Panc1 (cell line): ENCODE measurements around the gene ACAT2. TPM values are rescaled to one million over a fixed set of nuclear protein-coding genes. Genes with fewer than 3 reads are reported as not detected.
"Not testable (repeated sequence)": the region's sequence is repeated elsewhere in the genome, so short reads cannot be mapped to it uniquely, and the experiment has no call there.

Experiments
- ATAC-seq: fragments of 200-7000 bp; cut with Tn5 transposase; 2 replicates; pipeline ENCODE4 v1.9.1; 2020; ENCODE audit warnings: mild to moderate bottlenecking, moderate library complexity
- Bru-seq: library from RNA; stranded (reverse); fragments of 400-500 nt; gene quantifications from one replicate; lab custom pipeline; 2021; lab: Mats Ljungman, UMichigan
- BruChase-seq, 2 experiments: library from RNA; stranded (reverse); fragments of 400-500 nt; gene quantifications; one replicate each; lab custom pipeline; 2021; lab: Mats Ljungman, UMichigan
- BruUV-seq: library from RNA; stranded (reverse); fragments of 400-500 nt; replicated peaks from 2 replicates; lab custom pipeline; 2021; lab: Mats Ljungman, UMichigan
- CTCF ChIA-PET: fragments of 300-600 bp; sonication (Branson Sonifier 250); formaldehyde crosslinking; loops from one replicate; lab custom pipeline; 2022; ENCODE audit warnings: antibody characterized with exemption; lab: Charles Lee
- POLR2A ChIA-PET: fragments of 300-600 bp; sonication (Branson Sonifier 250); formaldehyde crosslinking; loops from one replicate; lab custom pipeline; 2022; ENCODE audit warnings: antibody characterized with exemption; lab: Charles Lee
- DNase-seq: peaks from one replicate; pipeline ENCODE4 v3.0.0-alpha.2; 2010; ENCODE audit warnings: low read depth, low spot score
- H3K27ac ChIP-seq: 2 replicates; pipeline ENCODE4 v1.5.1; 2011; ENCODE audit warnings: mild to moderate bottlenecking, low read length, inconsistent platforms
- H3K27me3 ChIP-seq: fragments of 200-500 bp; sonication (Bioruptor generic); 2 replicates; pipeline ENCODE4 v1.6.0; 2014; ENCODE audit warnings: low read length, inconsistent platforms; ENCODE audit not compliant: control insufficient read depth, insufficient read depth
- H3K36me3 ChIP-seq: fragments of 200-500 bp; sonication (Bioruptor generic); 2 replicates; pipeline ENCODE4 v1.5.1; 2014; ENCODE audit warnings: inconsistent platforms, mild to moderate bottlenecking, low read length, moderate library complexity; ENCODE audit not compliant: control insufficient read depth, insufficient read depth
- H3K4me1 ChIP-seq: 2 replicates; pipeline ENCODE4 v1.5.1; 2011; ENCODE audit warnings: inconsistent platforms, mild to moderate bottlenecking, low read length, moderate library complexity; ENCODE audit not compliant: control insufficient read depth, insufficient read depth
- H3K4me3 ChIP-seq, 2 experiments: 2 replicates each; pipeline ENCODE4 v1.5.1; 2011 to 2012; ENCODE audit warnings: low read depth in 2 of 2, low read length in 2 of 2, mild to moderate bottlenecking in 2 of 2, inconsistent platforms in 1 of 2, moderate library complexity in 1 of 2
- H3K9me3 ChIP-seq: fragments of 200-500 bp; sonication (Bioruptor generic); 2 replicates; pipeline ENCODE4 v1.5.1; 2014; ENCODE audit warnings: low read depth, mild to moderate bottlenecking, inconsistent platforms, low read length, moderate library complexity; ENCODE audit not compliant: control insufficient read depth, insufficient read depth
- CTCF ChIP-seq: fragments of 450-650 bp; IDR thresholded peaks from 2 replicates; pipeline ENCODE4 v1.5.1; 2017; ENCODE audit warnings: mild to moderate bottlenecking
- POLR2AphosphoS5 ChIP-seq: IDR thresholded peaks from 2 replicates; pipeline ENCODE4 v1.6.1; 2012; ENCODE audit warnings: mild to moderate bottlenecking, low read depth, low read length, moderate library complexity
- REST ChIP-seq, 2 experiments: IDR thresholded peaks; 2 replicates each; pipeline ENCODE4 v1.6.1; 2011 to 2012; ENCODE audit warnings: low read depth in 2 of 2, control low read depth in 1 of 2, low read length in 1 of 2, mild to moderate bottlenecking in 1 of 2, moderate library complexity in 1 of 2; ENCODE audit not compliant: insufficient read depth in 1 of 2
- SIN3A ChIP-seq: IDR thresholded peaks from 2 replicates; pipeline ENCODE4 v1.6.1; 2012; ENCODE audit warnings: low read depth, mild to moderate bottlenecking, low read length, moderate library complexity, borderline replicate concordance; ENCODE audit not compliant: insufficient read depth
- in situ Hi-C: cut with HindIII; loops from 2 replicates; pipeline ENCODE4 v1.10.0; 2016; ENCODE audit warnings: low sequenced_read_pairs, low pct_unique_long_range_greater_than_20kb
- intact Hi-C: fragments of 100-400 bp; cut with micrococcal nuclease; formaldehyde crosslinking; loops from one replicate; pipeline ENCODE4 v1.10.0; 2022; ENCODE audit not compliant: unreplicated experiment
- long read RNA-seq: library from polyadenylated mRNA; unstranded; transcript quantifications from one replicate; pipeline ENCODE4 v2.0.0, GENCODE V29; 2021; ENCODE audit not compliant: unreplicated experiment
- polyA plus RNA-seq: library from polyadenylated mRNA; unstranded; fragments of >200 nt; gene quantifications from one replicate; pipeline ENCODE4 v1.2.1, GENCODE V29; 2012; ENCODE audit warnings: missing spikeins; ENCODE audit not compliant: insufficient read length
- total RNA-seq: library from RNA; stranded (reverse); gene quantifications from one replicate; pipeline ENCODE4 v1.2.1, GENCODE V29; 2021; ENCODE audit not compliant: unreplicated experiment

The ACAT2 gene
- total RNA-seq: 112 TPM
- 45.6 TPM for polyA plus RNA-seq
- percentile 80 among the genes with signal in this experiment for Bru-seq, nascent RNA
- BruChase-seq, experiment 1, labeled RNA remaining after a 2-hour chase: percentile 81 among the genes with signal in this experiment
- percentile 85 among the genes with signal in this experiment for BruChase-seq, experiment 2, labeled RNA remaining after a 6-hour chase
- long read RNA-seq, transcript ACAT2-201 (9 exons, 3,180 nt): major isoform, 172 of 251 reads
- long read RNA-seq, partial matches to known transcripts: 9 of 251 reads
- long read RNA-seq, other reads (novel, unspliced or antisense): 69 of 251 reads

GRCh38 chr6:159761873-159762680, at the start of gene ACAT2:
TSS of gene ACAT2 (plus strand) at chr6:159762045. CDS start at chr6:159762088, 43 bp downstream.
- H3K9me3 ChIP-seq: no peaks in the 10 kb centered on the region
- BruUV-seq: no TSS peak
- CTCF ChIA-PET: interaction anchor here (0.5 kb wide), 1 partner anchor 42 kb away, joined by 5 read pairs; no protein-coding TSS in a partner anchor
- intact Hi-C loops (no loop called here), in situ Hi-C loops (no loop called here)
- H3K4me1 ChIP-seq: peaks cover 23% of the 10 kb centered on the region
- peak within 1 kb of the TSS; percentile 94 for H3K27ac ChIP-seq
- peak within 1 kb of the TSS; percentile 71 to 91 for H3K4me3 ChIP-seq
- TF ChIP-seq CTCF (no peak), REST (IDR thresholded peaks at IDR 0.05; ENCODE audit: insufficient read depth in 1 of 2, low read depth in 2 of 2, low read length in 1 of 2) (no peak), SIN3A (peak; percentile 74; the same call in 1 of the 2 replicates), POLR2AphosphoS5 (peak; percentile 84)
- POLR2A ChIA-PET: interaction anchor here (0.6 kb wide), 2 partner anchors 27 to 35 kb away, joined by 3 to 6 read pairs; partner anchors contain the start of genes TCP1 and WTAP
- H3K27me3 ChIP-seq: no peaks in the 10 kb centered on the region
- peaks cover 7% of the 10 kb centered on the region for H3K36me3 ChIP-seq
- ATAC-seq (peak; percentile 96), DNase-seq (peak; percentile 71)

DNA sequence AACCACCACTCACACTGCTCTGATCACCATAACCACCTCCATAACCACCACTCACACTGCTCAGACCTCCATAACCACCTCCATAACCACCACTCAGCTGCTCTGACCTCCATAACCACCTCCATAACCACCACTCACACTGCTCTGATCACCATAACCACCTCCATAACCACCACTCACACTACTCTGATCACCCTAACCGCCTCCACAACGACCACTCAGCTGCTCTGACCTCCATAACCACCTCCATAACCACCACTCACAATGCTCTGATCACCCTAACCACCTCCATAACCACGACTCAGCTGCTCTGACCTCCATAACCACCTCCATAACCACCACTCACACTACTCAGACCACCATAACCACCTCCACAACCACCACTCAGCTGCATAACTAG, 49.5 kb upstream of the ACAT2 start:
- H3K27me3 ChIP-seq, H3K9me3 ChIP-seq, H3K27ac ChIP-seq, H3K36me3 ChIP-seq, BruUV-seq, POLR2A ChIA-PET, in situ Hi-C loops, ATAC-seq, DNase-seq, H3K4me3 ChIP-seq, CTCF ChIA-PET, H3K4me1 ChIP-seq, intact Hi-C loops: not testable (repeated sequence)
